GM10248 (cell line): ENCODE data around the gene UNC5A.

ENCODE experiments used
- CTCF ChIA-PET: fragments of 300-600 bp; sonication (Branson Sonifier 250); formaldehyde crosslinking; extraction: SDS; loops from one replicate; lab custom pipeline; 2021; ENCODE audit warnings: antibody characterized with exemption; lab: Yijun Ruan, JAX
- POLR2A ChIA-PET: fragments of 350-650 bp; sonication (Branson Sonifier 250); formaldehyde crosslinking; extraction: SDS; loops from one replicate; lab custom pipeline; 2020; ENCODE audit warnings: antibody characterized with exemption; lab: Yijun Ruan, JAX
- DNase-seq: peaks from one replicate; pipeline ENCODE4 v3.0.0; 2012; ENCODE audit errors: extremely low spot score
- TF ChIP-seq, protein P1 (sequence below): IDR thresholded peaks from 2 replicates; pipeline ENCODE4 v1.5.1; 2012; ENCODE audit warnings: mild to moderate bottlenecking, low read depth; ENCODE audit errors: extremely low read depth, missing control alignments, control extremely low read depth

The UNC5A gene

DNA sequence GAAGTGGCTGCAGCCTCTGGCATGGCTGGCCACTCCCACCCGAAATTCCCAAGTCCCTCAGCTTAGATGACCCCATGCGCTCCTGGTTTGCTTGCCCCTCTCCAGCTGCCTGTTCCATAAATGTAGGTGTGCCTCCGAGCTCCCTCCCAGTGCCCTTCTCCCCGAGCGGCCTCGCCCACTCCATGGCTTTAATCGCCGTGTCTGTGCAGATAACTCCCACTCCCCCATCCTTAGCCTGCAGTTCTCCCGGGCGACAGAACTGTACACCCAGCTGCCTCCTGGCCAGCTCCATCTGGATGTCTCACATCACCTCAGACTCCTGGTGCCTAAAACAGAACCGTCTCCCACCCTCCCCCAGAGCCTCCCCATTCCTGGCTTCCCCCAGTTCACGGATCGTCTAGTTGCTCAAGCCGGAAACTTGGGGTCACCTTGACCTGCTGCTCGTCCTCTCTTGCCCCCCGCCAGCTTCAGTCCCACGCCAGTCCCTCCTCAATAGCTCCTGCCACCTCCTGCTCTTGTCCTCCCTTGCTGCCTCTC lies 64.7 kb downstream of the UNC5A start:
- no peak for DNase-seq
- POLR2A ChIA-PET: no interaction called here
- CTCF ChIA-PET: interaction anchor here (0.8 to 2.1 kb wide), 3 partner anchors 8 to 27 kb away, joined by 4 to 5 read pairs (median 5); partner anchors contain the start of gene HK3
- TF ChIP-seq, protein P1, sequence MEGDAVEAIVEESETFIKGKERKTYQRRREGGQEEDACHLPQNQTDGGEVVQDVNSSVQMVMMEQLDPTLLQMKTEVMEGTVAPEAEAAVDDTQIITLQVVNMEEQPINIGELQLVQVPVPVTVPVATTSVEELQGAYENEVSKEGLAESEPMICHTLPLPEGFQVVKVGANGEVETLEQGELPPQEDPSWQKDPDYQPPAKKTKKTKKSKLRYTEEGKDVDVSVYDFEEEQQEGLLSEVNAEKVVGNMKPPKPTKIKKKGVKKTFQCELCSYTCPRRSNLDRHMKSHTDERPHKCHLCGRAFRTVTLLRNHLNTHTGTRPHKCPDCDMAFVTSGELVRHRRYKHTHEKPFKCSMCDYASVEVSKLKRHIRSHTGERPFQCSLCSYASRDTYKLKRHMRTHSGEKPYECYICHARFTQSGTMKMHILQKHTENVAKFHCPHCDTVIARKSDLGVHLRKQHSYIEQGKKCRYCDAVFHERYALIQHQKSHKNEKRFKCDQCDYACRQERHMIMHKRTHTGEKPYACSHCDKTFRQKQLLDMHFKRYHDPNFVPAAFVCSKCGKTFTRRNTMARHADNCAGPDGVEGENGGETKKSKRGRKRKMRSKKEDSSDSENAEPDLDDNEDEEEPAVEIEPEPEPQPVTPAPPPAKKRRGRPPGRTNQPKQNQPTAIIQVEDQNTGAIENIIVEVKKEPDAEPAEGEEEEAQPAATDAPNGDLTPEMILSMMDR: no peak

DNA sequence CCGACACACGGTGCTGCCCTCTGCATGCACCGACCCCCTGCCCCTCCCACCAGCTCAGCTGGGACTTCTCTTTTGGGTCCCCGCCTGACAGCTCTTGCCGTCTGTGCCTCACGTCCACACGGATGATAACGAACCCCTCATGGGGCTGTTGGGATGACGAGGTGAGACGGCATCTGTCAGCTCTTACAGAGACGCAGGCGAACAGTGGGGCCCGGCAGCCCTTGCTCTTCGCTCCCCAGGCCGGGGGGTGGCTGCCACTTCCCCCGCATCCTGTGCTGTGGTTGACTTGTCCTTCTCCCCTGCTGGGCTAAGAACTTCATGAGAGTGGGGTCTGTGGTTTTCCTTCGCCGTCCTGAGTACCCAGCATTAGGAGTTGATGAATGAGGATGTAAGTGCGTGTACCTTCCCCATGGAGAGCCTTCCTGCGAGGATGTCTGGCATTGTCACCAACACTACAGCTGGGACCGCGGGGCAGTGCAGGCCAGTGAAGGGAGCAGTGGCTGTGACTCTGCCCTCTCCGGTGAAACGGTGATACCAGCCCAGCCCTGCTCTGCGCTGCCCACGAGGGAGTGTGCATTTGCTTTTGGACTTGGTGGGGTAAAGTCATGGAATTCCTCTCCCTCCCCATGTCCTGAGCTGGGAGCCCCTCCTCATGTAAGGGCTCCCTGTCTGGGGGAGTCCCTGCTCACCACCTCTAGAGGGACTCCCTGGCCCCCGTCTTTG lies 65.6 kb downstream of the UNC5A start:
- TF ChIP-seq, protein P1: no peak
- CTCF ChIA-PET: interaction anchor here (0.8 to 2.1 kb wide), 3 partner anchors 9 to 26 kb away, joined by 4 to 5 read pairs (median 5); partner anchors contain the start of gene HK3
- DNase-seq: no peak
- POLR2A ChIA-PET: no interaction called here

DNA sequence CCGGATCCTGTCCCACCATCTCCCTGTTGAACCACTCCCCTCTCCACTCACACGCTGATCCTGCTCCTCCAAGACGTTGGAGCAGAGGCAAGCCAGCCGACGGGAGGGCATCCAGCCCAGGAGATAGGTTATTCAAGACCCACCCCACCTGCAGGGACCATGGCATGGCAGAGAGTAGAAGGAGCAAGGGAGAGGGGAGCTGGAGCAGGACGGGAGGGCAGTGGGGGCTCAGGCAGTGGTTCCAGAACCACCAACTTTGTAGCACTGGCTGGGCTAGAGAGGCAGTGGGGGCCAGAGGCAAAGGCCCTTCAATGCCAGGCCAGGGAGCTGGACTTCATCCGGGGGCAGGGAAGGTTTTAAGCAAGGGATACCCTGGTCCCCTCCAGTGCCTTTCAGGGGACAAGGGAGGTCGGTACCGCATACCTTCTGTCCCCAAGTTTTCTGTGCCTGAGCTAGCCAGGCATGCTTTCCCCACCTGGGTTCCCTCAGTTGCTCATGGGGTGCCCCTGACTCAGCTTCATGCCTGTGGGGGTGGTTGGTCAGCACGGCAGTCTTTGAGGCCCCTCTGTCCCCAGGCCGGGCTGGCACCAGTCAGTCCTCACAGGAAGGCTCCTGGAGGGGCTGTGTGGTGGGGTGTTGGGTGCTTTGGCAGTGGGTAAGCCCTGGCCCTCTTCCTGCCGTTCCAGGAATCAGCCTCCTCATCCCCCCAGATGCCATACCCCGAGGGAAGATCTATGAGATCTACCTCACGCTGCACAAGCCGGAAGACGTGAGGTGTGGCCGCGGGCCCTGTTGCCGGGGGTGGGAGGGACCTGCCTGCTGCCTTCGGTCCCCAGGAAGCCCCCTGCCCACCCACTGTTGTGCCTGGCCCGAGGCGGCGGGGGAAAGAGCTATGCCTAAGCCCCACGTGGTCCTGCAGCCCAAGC lies 66.4 kb downstream of the UNC5A start:
- TF ChIP-seq, protein P1: no peak
- no peak for DNase-seq
- ChIA-PET CTCF (interaction anchor here (1.7 to 2.1 kb wide), 2 partner anchors 10 to 22 kb away, joined by 5 read pairs; partner anchors contain the start of gene HK3), POLR2A (no interaction called here)

DNA sequence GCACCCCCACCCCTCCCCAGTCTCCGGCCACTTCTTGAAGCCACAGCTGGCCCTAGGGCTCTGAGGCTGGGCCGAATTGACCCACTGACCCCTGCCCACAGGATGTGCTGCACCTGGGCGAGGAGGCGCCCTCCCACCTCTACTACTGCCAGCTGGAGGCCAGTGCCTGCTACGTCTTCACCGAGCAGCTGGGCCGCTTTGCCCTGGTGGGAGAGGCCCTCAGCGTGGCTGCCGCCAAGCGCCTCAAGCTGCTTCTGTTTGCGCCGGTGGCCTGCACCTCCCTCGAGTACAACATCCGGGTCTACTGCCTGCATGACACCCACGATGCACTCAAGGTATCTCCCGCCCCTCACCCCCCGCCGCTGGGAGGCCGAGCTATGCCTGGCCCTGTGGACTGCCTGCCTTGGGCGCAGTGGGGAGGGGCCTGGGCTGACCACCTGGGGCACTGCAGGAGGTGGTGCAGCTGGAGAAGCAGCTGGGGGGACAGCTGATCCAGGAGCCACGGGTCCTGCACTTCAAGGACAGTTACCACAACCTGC lies 67.5 kb downstream of the UNC5A start:
- ChIA-PET POLR2A (no interaction called here), CTCF (interaction anchor here (1.0 kb wide), 1 partner anchor 25 kb away, joined by 4 read pairs; no protein-coding TSS in a partner anchor)
- TF ChIP-seq, protein P1: no peak
- no peak for DNase-seq

DNA sequence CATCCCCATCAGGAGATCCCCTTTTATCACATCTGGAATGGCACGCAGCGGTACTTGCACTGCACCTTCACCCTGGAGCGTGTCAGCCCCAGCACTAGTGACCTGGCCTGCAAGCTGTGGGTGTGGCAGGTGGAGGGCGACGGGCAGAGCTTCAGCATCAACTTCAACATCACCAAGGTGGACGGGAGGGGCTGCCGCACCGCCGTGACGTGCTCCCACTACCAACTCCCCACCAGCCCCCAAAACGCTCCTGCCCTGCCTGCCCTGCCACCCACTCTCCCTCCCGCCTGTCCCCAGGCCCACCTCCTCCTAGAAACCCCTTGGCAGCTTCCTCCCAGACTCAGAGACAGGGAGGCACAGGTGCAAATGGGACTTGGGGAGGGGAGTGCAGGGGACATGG lies 68.1 kb downstream of the UNC5A start:
- TF ChIP-seq, protein P1: no peak
- CTCF ChIA-PET: interaction anchor here (1.0 kb wide), 1 partner anchor 24 kb away, joined by 4 read pairs; no protein-coding TSS in a partner anchor
- no peak for DNase-seq
- POLR2A ChIA-PET: no interaction called here
